ENCODE results near the gene SESTD1.

Gene SESTD1

DNA sequence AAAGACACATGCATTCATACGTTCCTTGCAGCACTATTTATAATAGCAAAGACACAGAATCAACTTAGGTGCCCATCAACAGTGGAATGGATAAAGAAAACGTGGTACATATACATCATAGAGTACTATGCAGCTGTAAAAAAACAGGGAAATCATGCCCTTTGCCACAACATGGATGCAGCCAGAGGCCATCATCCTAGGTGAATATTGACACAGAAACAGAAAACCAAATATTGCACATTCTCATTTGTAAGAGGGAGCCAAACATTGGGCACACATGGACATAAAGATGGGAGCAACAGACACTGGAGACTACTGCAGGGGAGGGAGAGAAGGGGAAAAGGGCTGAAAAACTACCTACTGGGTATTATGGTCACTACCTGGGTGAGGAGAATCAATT is 73.5 kb downstream of the SESTD1 start:
- DNase-seq (ENCODE audit: low read depth in 4 of 4, low spot score in 1 of 4) = no peak

- DNase-seq (ENCODE audit: low read depth in 4 of 4, low spot score in 1 of 4) = no peak
These were observed 78.5 kb downstream of the SESTD1 start for GRCh38 chr2:179186126-179186525.

DNA sequence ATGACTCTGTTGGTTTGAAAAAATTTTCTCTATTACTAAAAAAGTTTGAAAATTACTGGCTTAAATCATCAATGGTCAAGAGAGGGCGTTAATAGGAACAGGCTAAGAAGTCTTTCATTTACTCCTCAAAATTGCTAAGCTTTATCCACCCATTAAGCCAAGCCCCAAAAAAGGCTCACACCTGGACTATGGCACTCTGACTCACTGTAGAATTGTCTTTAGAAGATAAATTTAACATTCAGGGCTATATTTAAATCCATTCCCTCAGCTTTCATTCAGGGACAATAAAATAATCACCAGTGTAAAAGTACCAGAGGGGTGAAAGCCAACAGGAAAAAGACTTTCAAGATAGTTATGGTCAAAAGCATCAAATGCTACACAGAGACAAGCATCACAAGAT is 80.0 kb downstream of the SESTD1 start:
- DNase-seq (ENCODE audit: low read depth in 4 of 4, low spot score in 1 of 4) = no peak

- no peak for DNase-seq (ENCODE audit: low read depth in 4 of 4, low spot score in 1 of 4)
These were observed 83.6 kb downstream of the SESTD1 start for GRCh38 chr2:179181002-179181401.

DNA sequence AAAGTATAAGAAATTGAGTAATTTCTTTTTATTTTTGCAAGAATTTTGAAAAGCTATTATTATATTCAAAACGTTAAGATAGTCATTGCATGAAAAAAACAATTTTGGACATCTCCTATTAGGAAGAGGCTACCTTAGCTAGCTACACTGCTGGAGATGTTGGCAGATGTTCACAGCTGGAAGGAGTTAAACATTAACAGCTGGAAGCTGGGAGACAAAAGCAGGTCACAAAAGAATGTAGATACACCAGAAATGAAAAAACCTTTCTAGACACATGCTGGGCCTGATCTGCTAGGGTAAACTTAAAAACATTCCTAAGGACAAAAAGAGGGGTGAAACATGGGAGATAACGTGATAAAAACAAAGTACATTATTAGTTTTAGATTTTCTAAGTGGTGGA is 84.4 kb downstream of the SESTD1 start:
- DNase-seq (ENCODE audit: low read depth in 4 of 4, low spot score in 1 of 4) = no peak

DNA sequence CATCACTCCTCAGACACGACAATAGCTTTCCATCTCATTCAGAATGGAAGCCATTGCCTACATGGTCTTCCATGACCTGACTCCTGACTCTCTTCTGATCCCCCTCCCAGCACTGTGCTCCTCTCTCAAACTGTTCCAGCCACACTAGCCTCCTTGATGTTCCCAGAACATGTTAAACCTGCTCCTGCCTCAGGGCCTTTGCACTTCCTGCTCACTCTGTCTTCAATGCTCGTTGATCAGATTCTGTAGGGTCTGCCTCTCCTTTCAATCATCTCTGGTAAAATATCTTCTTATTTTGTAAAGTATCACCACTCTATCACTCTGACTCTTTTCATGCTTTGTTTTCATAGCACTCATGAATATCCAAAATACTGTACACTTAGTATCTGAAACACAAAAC is 84.9 kb downstream of the SESTD1 start:
- no peak for DNase-seq (ENCODE audit: low read depth in 4 of 4, low spot score in 1 of 4)

GRCh38 chr2:179177694-179178093 is 86.9 kb downstream of the SESTD1 start:
- DNase-seq (ENCODE audit: low read depth in 4 of 4, low spot score in 1 of 4) = no peak

DNA sequence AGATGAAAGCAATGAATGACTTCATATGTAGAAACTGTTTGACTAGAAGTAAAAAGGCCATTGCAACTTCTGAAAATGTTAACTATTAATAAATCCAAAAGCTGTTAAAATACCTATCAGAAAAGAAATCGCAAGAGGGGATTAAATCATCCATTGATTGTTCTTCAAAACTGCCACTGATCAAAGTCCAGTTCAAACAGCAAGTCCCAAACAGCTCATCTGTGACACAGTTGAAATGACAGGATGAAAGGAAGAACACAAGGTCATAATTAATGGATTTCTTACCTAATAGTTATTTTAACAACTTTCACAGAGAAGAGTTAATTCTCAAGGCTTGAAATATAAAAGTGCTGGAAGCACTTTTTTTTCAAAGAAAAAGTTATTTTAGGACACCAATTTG is 90.4 kb downstream of the SESTD1 start:
- DNase-seq (ENCODE audit: low read depth in 4 of 4, low spot score in 1 of 4) = no peak

- no peak for DNase-seq (ENCODE audit: low read depth in 4 of 4, low spot score in 1 of 4)
These were observed 91.7 kb downstream of the SESTD1 start for GRCh38 chr2:179172894-179173293.

- no peak for DNase-seq (ENCODE audit: low read depth in 4 of 4, low spot score in 1 of 4)
These were observed 93.3 kb downstream of the SESTD1 start for GRCh38 chr2:179171371-179171770.

GRCh38 chr2:179170901-179171300 is 93.7 kb downstream of the SESTD1 start:
- DNase-seq (ENCODE audit: low read depth in 4 of 4, low spot score in 1 of 4) = no peak

DNA sequence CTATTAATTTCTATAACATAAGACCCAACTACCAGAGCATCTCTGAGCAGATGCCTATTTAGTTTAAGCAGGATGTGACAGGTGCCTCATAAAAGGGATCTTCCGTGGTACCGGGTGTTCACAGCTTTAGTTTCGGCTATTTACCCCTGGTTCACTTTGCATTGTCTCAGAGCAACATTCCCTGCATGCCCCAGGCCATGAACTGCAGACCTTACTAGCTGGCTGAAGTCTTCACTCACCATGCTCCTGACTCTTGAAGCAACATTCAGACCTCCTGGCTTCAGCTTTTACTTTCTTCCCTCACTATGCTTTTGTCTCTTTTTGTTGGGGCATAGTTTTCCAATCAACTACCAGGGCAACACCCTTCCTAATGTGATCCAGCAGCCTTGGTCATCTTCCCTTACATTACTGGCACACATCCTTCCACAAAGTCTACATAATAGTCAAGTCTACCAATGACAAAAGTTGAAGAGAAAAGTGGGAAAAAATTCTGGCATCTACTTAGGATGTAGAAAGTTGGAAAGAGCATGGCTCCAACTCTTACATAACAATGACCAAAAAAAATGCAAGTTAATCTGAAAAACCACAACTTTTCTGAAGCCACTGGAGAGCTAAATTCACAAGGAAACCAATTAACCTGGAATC is 99.2 kb downstream of the SESTD1 start:
- no peak for DNase-seq (ENCODE audit: low read depth in 4 of 4, low spot score in 1 of 4)

- DNase-seq (ENCODE audit: low read depth in 4 of 4, low spot score in 1 of 4) = no peak
These were observed 123.4 kb downstream of the SESTD1 start for GRCh38 chr2:179141206-179141605.

GRCh38 chr2:179140571-179140970 is 124.1 kb downstream of the SESTD1 start:
- DNase-seq (ENCODE audit: low read depth in 4 of 4, low spot score in 1 of 4) = no peak

DNA sequence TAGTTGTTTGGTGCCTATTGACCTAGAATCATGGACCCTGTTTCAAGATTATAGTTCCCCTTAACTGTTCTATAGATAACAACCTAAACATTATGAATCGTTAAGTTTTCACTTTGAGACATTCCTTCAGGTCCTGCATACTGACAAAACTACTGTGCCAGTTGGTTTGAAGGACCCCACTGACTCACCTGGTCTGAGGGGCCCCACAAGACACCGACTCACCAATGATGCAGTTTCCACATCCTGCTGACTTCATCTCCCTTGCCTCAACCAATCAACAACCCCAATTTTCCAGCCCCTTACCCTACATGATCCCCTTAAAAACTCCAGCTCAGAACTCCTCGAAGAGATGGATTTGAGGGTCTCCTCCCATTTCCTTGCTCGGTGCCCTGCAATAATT is 125.1 kb downstream of the SESTD1 start:
- DNase-seq (ENCODE audit: low read depth in 4 of 4, low spot score in 1 of 4) = peak in 1 of 4 experiments; percentile 9

DNA sequence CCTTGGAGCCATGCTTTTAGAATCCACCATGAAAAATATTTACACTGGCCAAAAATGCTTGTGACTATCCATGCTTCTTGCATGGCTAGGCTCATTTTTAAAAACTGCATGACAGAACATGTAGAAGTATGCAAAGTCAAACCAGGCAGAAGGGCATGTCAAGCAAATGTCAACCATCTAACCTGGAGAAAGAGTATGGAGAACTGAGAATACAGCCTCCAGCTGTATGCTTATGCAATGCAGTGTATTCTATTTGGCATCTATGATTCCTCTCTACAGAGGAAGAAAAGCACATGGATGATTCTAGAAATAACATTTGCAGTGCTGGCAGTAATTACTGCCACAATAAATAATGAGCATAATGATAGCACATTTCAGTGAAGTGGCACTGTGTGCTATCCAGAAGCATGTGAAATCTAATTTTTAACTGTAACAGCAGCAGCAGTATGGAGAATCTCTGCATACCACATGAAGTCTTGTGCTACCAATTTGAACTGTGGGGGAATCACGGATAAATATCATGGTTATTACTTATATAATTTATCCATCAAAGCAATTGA is 127.4 kb downstream of the SESTD1 start:
- DNase-seq (ENCODE audit: low read depth in 4 of 4, low spot score in 1 of 4) = no peak

DNA sequence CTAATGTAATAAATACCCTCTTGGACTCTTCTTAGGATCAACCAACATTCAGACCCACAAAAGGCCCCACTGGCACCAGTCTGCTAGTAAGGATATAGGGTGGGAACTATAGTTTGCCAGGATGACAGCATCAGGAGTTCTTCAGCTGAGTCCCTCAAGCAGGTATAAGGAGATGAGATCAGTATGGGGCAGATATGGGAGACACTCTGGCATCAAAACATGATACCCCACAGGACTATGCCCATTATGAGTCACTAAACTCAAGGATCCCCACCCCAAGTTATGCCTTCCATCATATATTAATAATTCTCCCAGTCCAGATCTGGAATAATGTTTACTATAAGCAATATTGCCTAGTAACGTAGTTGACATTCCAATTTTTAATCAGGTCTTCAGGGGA is 131.6 kb downstream of the SESTD1 start:
- no peak for DNase-seq (ENCODE audit: low read depth in 4 of 4, low spot score in 1 of 4)

GRCh38 chr2:179132076-179132475 is 132.6 kb downstream of the SESTD1 start:
- no peak for DNase-seq (ENCODE audit: low read depth in 4 of 4, low spot score in 1 of 4)

DNA sequence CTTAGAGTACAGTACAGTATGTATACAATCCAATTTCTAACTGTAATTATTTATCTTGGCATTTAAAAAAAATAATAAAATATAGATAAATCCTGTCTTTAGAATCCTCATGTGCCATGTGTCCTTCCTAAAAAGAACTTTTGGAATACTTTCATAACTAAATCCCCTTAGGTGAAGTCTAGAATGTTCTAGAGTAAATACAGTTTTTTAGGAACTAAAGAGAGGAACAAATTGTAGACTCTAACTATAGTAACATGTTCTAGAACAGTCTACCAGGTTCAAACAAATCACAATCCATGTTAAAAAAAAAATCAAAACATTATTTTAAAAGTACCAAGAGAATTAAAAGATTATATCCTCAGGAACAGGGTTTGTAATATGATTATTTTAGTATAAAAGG is 134.1 kb downstream of the SESTD1 start:
- DNase-seq (ENCODE audit: low read depth in 4 of 4, low spot score in 1 of 4) = no peak

GRCh38 chr2:179129574-179130238 is 134.9 kb downstream of the SESTD1 start:
- DNase-seq (ENCODE audit: low read depth in 4 of 4, low spot score in 1 of 4) = no peak

GRCh38 chr2:179125404-179125803 is 139.2 kb downstream of the SESTD1 start:
- DNase-seq (ENCODE audit: low read depth in 4 of 4, low spot score in 1 of 4) = no peak

DNA sequence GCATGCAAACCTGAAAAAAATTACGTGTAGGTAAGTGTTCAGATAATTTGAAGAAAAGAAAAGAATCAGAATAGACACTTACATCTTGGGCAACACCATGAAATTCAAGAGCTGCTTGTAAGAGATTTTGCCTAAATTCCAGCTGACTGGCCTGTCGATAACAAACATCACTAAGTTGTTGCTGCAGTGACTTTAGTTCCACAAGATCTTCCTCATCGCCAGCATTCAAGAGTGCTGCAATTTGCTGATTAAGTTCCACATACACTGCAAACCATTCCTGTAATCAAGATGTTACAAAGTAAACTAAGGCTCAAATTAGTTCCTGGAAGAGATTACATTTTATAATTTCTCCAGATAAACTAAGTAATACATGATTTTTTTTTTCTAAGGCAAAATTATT is 140.3 kb downstream of the SESTD1 start:
- no peak for DNase-seq (ENCODE audit: low read depth in 4 of 4, low spot score in 1 of 4)

GRCh38 chr2:179123272-179123662 is 141.4 kb downstream of the SESTD1 start:
- DNase-seq (ENCODE audit: low read depth in 4 of 4, low spot score in 1 of 4) = no peak

All from stimulated activated CD4-positive, alpha-beta T cell treated with anti-CD3 and anti-CD28 coated beads, Interleukin-1b, Interleukin-23, amount 100 ng/mL, for 24 hours (primary cell).